ENCODE measurements around the gene ZSCAN29.
"Not testable (repeated sequence)": the region's sequence is repeated elsewhere in the genome, so short reads cannot be mapped to it uniquely, and the experiment has no call there.

Gene ZSCAN29

GRCh38 chr15:43370975-43371974 lies at the start of gene ZSCAN29, which contains the start of gene TUBGCP4:
ZSCAN29 (minus strand) TSS chr15:43371043; CDS start chr15:43369913, 1,130 bp downstream.
TUBGCP4 (plus strand) TSS chr15:43371101; CDS start chr15:43371355, 254 bp downstream.
- DNase-seq (ENCODE audit: low read depth): peak; percentile 57

- no peak for DNase-seq (ENCODE audit: low read depth)
Measured at GRCh38 chr15:43420435-43420834, 49.6 kb upstream of the ZSCAN29 start.

GRCh38 chr15:43414196-43414595 lies 43.4 kb upstream of the ZSCAN29 start:
- no peak for DNase-seq (ENCODE audit: low read depth)

- DNase-seq (ENCODE audit: low read depth): no peak
Measured at GRCh38 chr15:43412096-43412495, 41.3 kb upstream of the ZSCAN29 start.

- DNase-seq (ENCODE audit: low read depth): peak; percentile 80
Measured at GRCh38 chr15:43410572-43411214, 39.9 kb upstream of the ZSCAN29 start.

- no peak for DNase-seq (ENCODE audit: low read depth)
Measured at GRCh38 chr15:43408789-43409188, 37.9 kb upstream of the ZSCAN29 start.

GRCh38 chr15:43406808-43407207 lies 36.0 kb upstream of the ZSCAN29 start:
- no peak for DNase-seq (ENCODE audit: low read depth)

- DNase-seq (ENCODE audit: low read depth): no peak
Measured at GRCh38 chr15:43406189-43406588, 35.3 kb upstream of the ZSCAN29 start.

GRCh38 chr15:43404130-43404529 lies 33.3 kb upstream of the ZSCAN29 start:
- no peak for DNase-seq (ENCODE audit: low read depth)

- no peak for DNase-seq (ENCODE audit: low read depth)
Measured at GRCh38 chr15:43403616-43404015, 32.8 kb upstream of the ZSCAN29 start.

- DNase-seq (ENCODE audit: low read depth): no peak
Measured at GRCh38 chr15:43402255-43402654, 31.4 kb upstream of the ZSCAN29 start.

- not testable (repeated sequence) for DNase-seq (ENCODE audit: low read depth)
Measured at GRCh38 chr15:43393592-43393991, 22.7 kb upstream of the ZSCAN29 start.

GRCh38 chr15:43390723-43391122 lies 19.9 kb upstream of the ZSCAN29 start:
- peak; percentile 74 for DNase-seq (ENCODE audit: low read depth)

GRCh38 chr15:43383070-43383469 lies 12.2 kb upstream of the ZSCAN29 start:
- peak; percentile 67 for DNase-seq (ENCODE audit: low read depth)

- DNase-seq (ENCODE audit: low read depth): no peak
Measured at GRCh38 chr15:43382310-43382709, 11.5 kb upstream of the ZSCAN29 start.

- DNase-seq (ENCODE audit: low read depth): no peak
Measured at GRCh38 chr15:43378601-43379000, 7.8 kb upstream of the ZSCAN29 start.

- DNase-seq (ENCODE audit: low read depth): peak; percentile 44
Measured at GRCh38 chr15:43376017-43376705, 5.3 kb upstream of the ZSCAN29 start.

GRCh38 chr15:43370310-43370974 lies 401 bp downstream of the ZSCAN29 start:
- DNase-seq (ENCODE audit: low read depth): peak; percentile 36

- DNase-seq (ENCODE audit: low read depth): peak; percentile 2
Measured at GRCh38 chr15:43361313-43361903, 9.4 kb downstream of the ZSCAN29 start.

GRCh38 chr15:43360821-43361220 lies 10.0 kb downstream of the ZSCAN29 start:
- DNase-seq (ENCODE audit: low read depth): no peak

- DNase-seq (ENCODE audit: low read depth): no peak
Measured at GRCh38 chr15:43352693-43353382, 18.0 kb downstream of the ZSCAN29 start.
